ENCODE data around the gene SPATA20. TPM values are rescaled to one million over a fixed set of nuclear protein-coding genes. Genes with fewer than 3 reads are reported as not detected.

The SPATA20 gene
- polyA plus RNA-seq, 1 donor = 61.8 TPM

DNA sequence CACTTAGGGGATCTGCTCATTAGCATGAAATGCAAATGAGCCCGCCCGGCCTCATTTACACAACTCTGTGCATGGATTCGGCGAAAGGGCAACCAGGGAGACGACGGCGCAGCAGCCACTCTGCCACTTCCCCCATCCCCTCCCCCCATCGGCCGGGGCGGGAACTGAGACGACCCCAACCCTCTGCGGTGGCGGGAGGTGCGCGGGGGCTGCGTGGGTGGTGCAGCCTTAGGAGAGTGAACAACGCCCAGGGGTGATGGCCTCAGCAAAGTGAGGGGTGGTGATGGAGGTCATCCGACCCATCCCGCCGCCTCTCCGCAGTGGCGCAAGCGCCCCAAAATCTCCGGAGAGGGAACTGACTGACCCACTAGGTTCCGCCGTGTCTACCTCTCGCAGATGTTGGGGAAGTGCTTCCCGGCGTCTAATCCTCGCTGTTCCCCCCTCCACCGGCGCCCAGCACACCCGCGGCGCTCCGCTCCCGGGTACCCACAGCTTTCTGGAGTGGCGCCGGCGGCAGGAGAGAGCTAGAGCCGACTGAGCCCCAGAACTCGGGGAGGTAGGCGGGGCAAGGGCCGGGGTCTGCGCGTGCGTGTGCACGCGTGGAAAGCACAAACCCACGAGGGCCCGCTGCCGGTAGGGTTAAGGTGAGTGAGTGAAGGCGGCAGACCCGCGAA lies 12.1 kb downstream of the SPATA20 start:
- Histone ChIP-seq H3K4me3 (ENCODE audit: low read length) (peak overlapping the region; percentile 43), H3K27ac (ENCODE audit: low read length) (no peak overlapping the region)
- no peak for DNase-seq

DNA sequence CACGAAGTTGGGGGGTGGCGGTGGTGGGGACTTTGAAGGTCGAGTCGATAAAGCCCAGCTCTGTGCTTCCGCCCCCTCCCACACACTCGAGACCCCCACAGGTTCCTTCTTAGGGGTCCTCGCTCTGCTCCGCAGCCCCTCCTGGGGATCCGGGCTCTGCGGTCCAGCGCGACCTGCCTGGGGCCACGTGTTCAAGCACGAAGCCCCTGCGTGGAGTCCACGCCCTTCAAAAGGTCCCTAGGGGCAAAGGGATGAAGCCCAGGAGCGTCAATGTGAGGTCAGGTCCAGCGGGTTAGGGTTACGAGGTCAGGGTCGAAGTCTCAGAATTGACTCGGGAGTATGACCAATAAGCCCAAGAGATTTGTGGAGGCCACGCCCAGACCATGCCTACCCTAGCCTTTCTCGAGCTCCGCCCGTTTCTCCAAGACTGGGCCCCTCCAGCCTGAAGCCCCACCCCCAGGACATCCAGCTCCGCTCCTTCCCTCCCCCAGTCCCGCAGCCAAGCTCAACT lies 12.8 kb downstream of the SPATA20 start:
- Histone ChIP-seq H3K36me3 (ENCODE audit: control insufficient read depth, insufficient read depth, low read length) (peaks cover 9% of the 10 kb centered on the region), H3K27me3 (ENCODE audit: control insufficient read depth, insufficient read depth, low read length) (peaks cover 67% of the 10 kb centered on the region), H3K4me3 (ENCODE audit: low read length) (peak overlapping the region; percentile 43), H3K9me3 (ENCODE audit: control insufficient read depth, low read depth, low read length) (peaks cover 6% of the 10 kb centered on the region), H3K4me1 (ENCODE audit: control insufficient read depth, insufficient read depth, low read length) (peaks cover 23% of the 10 kb centered on the region), H3K27ac (ENCODE audit: low read length) (no peak overlapping the region)
- DNase-seq = peak in 1 of 2 donors; percentile 65
- WGBS (ENCODE audit: insufficient coverage, low lambda C conversion rate) = no CpG with 5 or more reads among the region's 27 CpGs

More for the DNA sequence above, 12.1 kb downstream of the SPATA20 start:
- Histone ChIP-seq H3K9me3 (ENCODE audit: control insufficient read depth, low read depth, low read length) (peaks cover 6% of the 10 kb centered on the region), H3K36me3 (ENCODE audit: control insufficient read depth, insufficient read depth, low read length) (peaks cover 10% of the 10 kb centered on the region), H3K27me3 (ENCODE audit: control insufficient read depth, insufficient read depth, low read length) (peaks cover 63% of the 10 kb centered on the region), H3K4me1 (ENCODE audit: control insufficient read depth, insufficient read depth, low read length) (peaks cover 23% of the 10 kb centered on the region)
- WGBS (ENCODE audit: insufficient coverage, low lambda C conversion rate) = no CpG with 5 or more reads among the region's 55 CpGs

DNA sequence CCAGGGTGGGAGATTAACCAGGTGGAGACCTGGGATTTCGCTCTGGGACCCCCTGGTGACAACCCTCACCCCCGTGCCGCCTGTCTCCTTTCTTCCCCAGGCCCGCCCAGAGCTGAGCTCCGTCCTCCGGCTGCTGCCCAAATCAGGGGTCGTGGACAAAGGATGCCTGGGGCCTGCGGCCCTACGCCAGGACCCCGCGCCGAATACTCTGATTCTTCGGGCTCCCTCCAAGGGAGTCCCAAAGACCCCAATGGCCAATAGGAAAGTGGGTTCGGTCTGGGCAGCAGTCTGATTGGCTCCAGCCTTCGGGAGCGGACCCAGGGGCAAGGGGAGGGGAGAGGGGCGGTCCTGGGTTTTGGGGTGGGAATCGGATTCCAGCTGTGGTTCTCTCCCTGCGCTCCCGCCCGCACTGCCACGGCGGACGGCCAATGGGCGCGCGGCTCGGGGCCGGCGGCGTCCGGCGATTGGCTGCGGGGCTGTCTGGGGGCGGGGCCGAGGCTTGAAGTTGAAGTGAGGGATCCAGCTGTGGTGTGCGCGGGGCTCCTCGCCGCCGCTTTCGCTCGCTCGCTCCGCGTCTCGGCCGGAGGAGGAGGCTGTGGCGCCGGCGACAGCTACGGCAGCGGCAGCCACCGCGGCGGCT lies 13.3 kb downstream of the SPATA20 start, which contains the start of gene CACNA1G:
CACNA1G (plus strand) TSS at position 531 of the 640 bp plus-strand sequence. CDS start 745 bp downstream, outside the sequence.
- H3K27me3 ChIP-seq (ENCODE audit: control insufficient read depth, insufficient read depth, low read length) = peaks cover 73% of the 10 kb centered on the region
- H3K36me3 ChIP-seq (ENCODE audit: control insufficient read depth, insufficient read depth, low read length) = peaks cover 6% of the 10 kb centered on the region
- peaks cover 6% of the 10 kb centered on the region for H3K9me3 ChIP-seq (ENCODE audit: control insufficient read depth, low read depth, low read length)
- H3K4me1 ChIP-seq (ENCODE audit: control insufficient read depth, insufficient read depth, low read length) = peaks cover 23% of the 10 kb centered on the region
- peak within 1 kb of the TSS; percentile 43 for H3K4me3 ChIP-seq (ENCODE audit: low read length)
- no CpG with 5 or more reads among the region's 56 CpGs for WGBS (ENCODE audit: insufficient coverage, low lambda C conversion rate)
- peak within 1 kb of the TSS; percentile 36 for H3K27ac ChIP-seq (ENCODE audit: low read length)
- DNase-seq = peak; percentile 78 to 85

DNA sequence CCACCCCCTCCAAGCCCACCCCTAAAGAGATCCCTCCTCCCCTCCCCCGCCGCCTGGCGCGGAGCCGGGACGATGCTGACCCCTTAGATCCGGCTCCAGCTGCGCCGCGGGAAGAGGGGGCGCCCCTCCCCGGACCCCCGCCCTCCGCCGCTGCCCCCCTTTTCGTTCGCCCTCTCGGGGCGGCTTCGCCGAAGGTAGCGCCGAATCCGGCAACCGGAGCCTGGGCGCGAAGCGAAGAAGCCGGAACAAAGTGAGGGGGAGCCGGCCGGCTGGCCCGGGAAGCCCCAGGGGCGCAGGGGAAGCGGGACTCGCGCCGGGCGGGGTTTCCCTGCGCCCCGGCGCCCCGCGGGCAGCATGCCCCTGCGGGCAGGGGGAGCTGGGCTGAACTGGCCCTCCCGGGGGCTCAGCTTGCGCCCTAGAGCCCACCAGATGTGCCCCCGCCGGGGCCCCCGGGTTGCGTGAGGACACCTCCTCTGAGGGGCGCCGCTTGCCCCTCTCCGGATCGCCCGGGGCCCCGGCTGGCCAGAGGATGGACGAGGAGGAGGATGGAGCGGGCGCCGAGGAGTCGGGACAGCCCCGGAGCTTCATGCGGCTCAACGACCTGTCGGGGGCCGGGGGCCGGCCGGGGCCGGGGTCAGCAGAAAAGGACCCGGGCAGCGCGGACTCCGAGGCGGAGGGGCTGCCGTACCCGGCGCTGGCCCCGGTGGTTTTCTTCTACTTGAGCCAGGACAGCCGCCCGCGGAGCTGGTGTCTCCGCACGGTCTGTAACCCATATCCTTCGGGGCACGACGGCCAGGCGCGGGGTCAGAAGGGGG lies 14.2 kb downstream of the SPATA20 start:
- peaks cover 6% of the 10 kb centered on the region for H3K9me3 ChIP-seq (ENCODE audit: control insufficient read depth, low read depth, low read length)
- H3K4me3 ChIP-seq (ENCODE audit: low read length) = peak overlapping the region; percentile 26
- no peaks in the 10 kb centered on the region for H3K36me3 ChIP-seq (ENCODE audit: control insufficient read depth, insufficient read depth, low read length)
- H3K4me1 ChIP-seq (ENCODE audit: control insufficient read depth, insufficient read depth, low read length) = peaks cover 29% of the 10 kb centered on the region
- DNase-seq = no peak
- no CpG with 5 or more reads among the region's 88 CpGs for WGBS (ENCODE audit: insufficient coverage, low lambda C conversion rate)
- H3K27ac ChIP-seq (ENCODE audit: low read length) = no peak overlapping the region
- H3K27me3 ChIP-seq (ENCODE audit: control insufficient read depth, insufficient read depth, low read length) = peaks cover 81% of the 10 kb centered on the region

DNA sequence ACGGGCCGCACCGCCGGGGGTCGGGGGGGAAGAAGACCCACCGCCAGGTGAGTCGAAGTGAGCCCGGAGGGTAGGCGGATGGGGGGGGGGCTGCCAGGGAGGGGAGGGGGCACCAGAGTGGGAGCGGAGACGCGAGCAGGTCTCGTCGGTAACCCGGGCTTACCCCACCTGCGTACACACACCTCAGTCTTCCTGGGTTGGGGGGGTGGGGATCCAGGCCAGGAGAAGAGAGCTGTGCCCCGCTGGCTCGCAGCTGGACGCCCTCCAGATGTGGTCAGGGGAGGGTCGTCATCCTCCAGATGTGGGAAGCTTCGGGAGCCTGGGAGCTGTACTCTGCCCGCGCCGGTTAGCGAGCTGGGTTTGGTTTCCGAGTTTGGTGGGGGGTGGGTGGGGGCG lies 14.8 kb downstream of the SPATA20 start:
- peak overlapping the region; percentile 26 for H3K4me3 ChIP-seq (ENCODE audit: low read length)
- DNase-seq = no peak
- H3K9me3 ChIP-seq (ENCODE audit: control insufficient read depth, low read depth, low read length) = peaks cover 6% of the 10 kb centered on the region
- H3K4me1 ChIP-seq (ENCODE audit: control insufficient read depth, insufficient read depth, low read length) = peaks cover 29% of the 10 kb centered on the region
- no peak overlapping the region for H3K27ac ChIP-seq (ENCODE audit: low read length)
- H3K27me3 ChIP-seq (ENCODE audit: control insufficient read depth, insufficient read depth, low read length) = peaks cover 87% of the 10 kb centered on the region
- H3K36me3 ChIP-seq (ENCODE audit: control insufficient read depth, insufficient read depth, low read length) = no peaks in the 10 kb centered on the region
- WGBS (ENCODE audit: insufficient coverage, low lambda C conversion rate) = no CpG with 5 or more reads among the region's 27 CpGs

DNA sequence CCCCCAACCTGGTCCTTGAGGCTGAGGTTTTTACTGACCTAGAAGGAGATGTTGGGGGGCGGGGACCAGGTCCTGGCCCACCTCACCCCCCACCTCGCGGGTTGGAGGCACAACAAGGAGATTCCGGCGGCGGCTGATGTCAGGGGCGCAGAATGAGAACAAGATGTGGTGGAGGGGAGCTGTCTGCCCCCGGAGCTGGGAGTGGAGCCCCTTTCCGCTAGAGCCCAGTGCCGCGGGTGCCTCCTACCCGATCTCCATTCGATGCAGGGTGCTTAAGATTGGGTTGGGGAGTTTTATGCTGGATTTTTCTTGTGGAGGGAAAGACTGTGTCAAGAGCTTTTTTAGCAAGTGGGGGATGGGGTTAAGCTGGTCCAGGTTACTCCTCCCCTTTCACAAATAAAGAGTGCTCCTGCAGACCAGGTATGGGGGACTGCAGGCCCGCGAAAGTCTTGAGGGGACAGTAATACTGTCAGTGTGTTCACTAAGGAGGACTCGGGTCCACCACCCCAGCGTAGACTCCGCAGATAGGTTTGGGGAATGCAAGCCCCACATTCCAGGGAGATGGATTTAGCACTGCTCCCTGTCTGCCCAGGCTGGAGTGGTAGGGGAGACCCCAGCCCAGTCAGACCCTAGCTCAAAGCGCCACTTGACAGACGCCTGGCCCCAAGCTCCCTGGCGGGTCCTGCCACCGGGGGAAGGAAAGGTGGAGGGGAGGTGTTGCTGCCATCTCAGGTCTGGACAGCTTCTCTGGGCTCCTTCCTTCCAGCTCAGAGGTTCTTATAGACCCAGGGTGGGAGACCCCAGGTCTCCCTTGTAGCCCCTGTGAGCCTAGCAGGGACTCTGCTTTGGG lies 15.5 kb downstream of the SPATA20 start:
- DNase-seq = no peak
- H3K36me3 ChIP-seq (ENCODE audit: control insufficient read depth, insufficient read depth, low read length) = no peaks in the 10 kb centered on the region
- H3K4me1 ChIP-seq (ENCODE audit: control insufficient read depth, insufficient read depth, low read length) = peaks cover 29% of the 10 kb centered on the region
- no CpG with 5 or more reads among the region's 22 CpGs for WGBS (ENCODE audit: insufficient coverage, low lambda C conversion rate)
- peaks cover 6% of the 10 kb centered on the region for H3K9me3 ChIP-seq (ENCODE audit: control insufficient read depth, low read depth, low read length)
- peaks cover 88% of the 10 kb centered on the region for H3K27me3 ChIP-seq (ENCODE audit: control insufficient read depth, insufficient read depth, low read length)
- H3K27ac ChIP-seq (ENCODE audit: low read length) = no peak overlapping the region
- H3K4me3 ChIP-seq (ENCODE audit: low read length) = peak overlapping the region; percentile 30

DNA sequence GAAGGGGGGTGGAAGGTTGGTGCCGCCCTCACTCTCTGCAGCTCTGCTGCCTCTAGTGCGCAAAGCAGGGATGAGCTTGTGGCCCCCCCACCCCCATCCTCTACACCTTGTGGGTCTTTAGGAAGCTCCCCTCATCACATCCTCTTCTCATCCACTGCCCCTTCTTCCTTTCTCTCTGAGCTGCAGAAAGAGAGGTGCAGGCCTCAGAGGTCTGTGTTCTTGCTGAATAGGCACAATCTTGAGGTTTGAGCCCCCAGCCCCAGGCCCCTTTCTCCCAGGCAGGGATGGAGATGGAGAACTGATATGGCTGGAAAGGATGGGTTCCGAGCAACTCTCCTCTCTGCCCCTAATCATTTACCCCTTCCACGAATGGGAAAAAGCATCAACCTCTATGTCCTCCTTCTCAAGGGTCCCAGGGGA lies 16.1 kb downstream of the SPATA20 start:
- Histone ChIP-seq H3K36me3 (ENCODE audit: control insufficient read depth, insufficient read depth, low read length) (no peaks in the 10 kb centered on the region), H3K27me3 (ENCODE audit: control insufficient read depth, insufficient read depth, low read length) (peaks cover 84% of the 10 kb centered on the region), H3K4me3 (ENCODE audit: low read length) (no peak overlapping the region), H3K27ac (ENCODE audit: low read length) (no peak overlapping the region), H3K4me1 (ENCODE audit: control insufficient read depth, insufficient read depth, low read length) (peaks cover 29% of the 10 kb centered on the region), H3K9me3 (ENCODE audit: control insufficient read depth, low read depth, low read length) (peaks cover 6% of the 10 kb centered on the region)
- no CpG with 5 or more reads among the region's 4 CpGs for WGBS (ENCODE audit: insufficient coverage, low lambda C conversion rate)
- DNase-seq = no peak

DNA sequence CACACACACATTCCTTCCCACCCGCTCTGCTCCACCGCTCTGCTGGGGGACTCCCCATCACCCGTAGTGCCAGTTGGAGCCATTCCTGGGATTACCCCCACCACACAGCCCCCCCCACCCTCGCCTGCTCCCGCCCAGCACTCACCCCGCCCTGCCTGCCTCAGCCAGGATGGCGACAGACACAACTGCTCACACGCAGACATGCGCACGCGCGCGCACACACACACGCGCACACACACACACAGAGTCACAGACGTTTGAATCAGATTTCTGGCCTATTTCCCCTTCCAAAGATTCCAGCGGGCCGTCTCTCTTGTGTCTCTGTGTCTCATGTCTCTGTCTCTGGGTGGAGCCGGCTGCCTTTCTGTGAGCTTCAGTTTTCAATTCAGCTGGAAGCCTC lies 17.9 kb downstream of the SPATA20 start:
- H3K4me1 ChIP-seq (ENCODE audit: control insufficient read depth, insufficient read depth, low read length) = peaks cover 17% of the 10 kb centered on the region
- no peak overlapping the region for H3K4me3 ChIP-seq (ENCODE audit: low read length)
- peak overlapping the region; percentile 28 for H3K27ac ChIP-seq (ENCODE audit: low read length)
- H3K27me3 ChIP-seq (ENCODE audit: control insufficient read depth, insufficient read depth, low read length) = peaks cover 66% of the 10 kb centered on the region
- no peaks in the 10 kb centered on the region for H3K36me3 ChIP-seq (ENCODE audit: control insufficient read depth, insufficient read depth, low read length)
- peak in 1 of 2 donors; percentile 44 for DNase-seq
- no CpG with 5 or more reads among the region's 19 CpGs for WGBS (ENCODE audit: insufficient coverage, low lambda C conversion rate)
- H3K9me3 ChIP-seq (ENCODE audit: control insufficient read depth, low read depth, low read length) = no peaks in the 10 kb centered on the region

DNA sequence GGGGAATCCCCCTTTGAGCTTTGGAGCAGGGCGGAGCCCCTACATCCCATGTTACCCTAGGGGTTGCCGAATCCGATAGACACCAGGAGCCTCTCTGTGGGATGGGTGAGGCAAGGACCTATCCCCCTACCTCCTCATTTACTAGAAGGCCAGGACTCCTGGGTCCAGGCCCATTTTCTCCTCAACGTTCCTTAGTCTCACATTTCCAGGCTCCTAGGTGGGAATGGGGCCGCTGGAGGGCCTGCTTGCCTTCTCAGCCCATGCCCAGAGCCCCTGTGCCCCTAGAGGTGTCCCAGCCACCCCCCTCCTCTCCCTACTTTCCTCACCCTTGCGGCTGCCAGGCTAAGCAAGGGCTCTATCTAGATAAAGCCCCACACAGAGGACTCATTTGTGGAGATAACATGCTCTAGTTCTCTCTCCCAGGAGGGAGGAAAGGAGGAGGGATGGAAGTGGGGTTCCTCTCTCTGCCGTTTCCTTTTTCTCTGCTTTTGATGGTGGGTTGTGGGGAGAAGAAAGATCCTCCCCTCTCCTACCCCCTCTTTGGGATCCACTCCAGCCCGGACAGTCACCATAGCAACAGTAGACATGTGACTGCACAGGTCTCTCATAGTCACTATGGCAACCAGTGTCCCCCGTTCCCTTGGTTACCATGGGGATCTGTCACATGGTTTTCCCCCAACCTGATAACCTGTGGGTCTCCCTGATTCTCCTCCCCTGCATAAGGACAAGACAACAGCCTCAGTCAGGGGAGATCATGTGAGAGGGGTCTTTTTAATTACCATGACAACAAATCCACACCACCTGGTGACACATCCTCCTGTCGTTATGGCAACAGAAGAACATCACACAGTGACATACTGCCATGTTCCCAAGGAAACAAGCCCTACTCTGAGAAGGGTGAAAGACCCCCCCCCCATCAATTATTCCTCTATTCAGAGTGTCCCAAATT lies 18.7 kb downstream of the SPATA20 start:
- no CpG with 5 or more reads among the region's 10 CpGs for WGBS (ENCODE audit: insufficient coverage, low lambda C conversion rate)
- Histone ChIP-seq H3K4me3 (ENCODE audit: low read length) (no peak overlapping the region), H3K4me1 (ENCODE audit: control insufficient read depth, insufficient read depth, low read length) (peaks cover 13% of the 10 kb centered on the region), H3K27me3 (ENCODE audit: control insufficient read depth, insufficient read depth, low read length) (peaks cover 62% of the 10 kb centered on the region), H3K27ac (ENCODE audit: low read length) (no peak overlapping the region), H3K9me3 (ENCODE audit: control insufficient read depth, low read depth, low read length) (no peaks in the 10 kb centered on the region), H3K36me3 (ENCODE audit: control insufficient read depth, insufficient read depth, low read length) (no peaks in the 10 kb centered on the region)
- peak in 1 of 2 donors; percentile 28 for DNase-seq
